GM20431 (cell line): ENCODE results near the gene KRT75.

ENCODE experiments used
- in situ Hi-C: fragments of 300-500 bp; cut with MseI, MboI; formaldehyde crosslinking; loops from one replicate; pipeline ENCODE4 v1.15.0; 2020; ENCODE audit warnings: low sequenced_read_pairs; ENCODE audit not compliant: unreplicated experiment

The KRT75 gene

GRCh38 chr12:52441320-52441911 is 7.2 kb upstream of the KRT75 start:
- in situ Hi-C loops: no loop called here

DNA sequence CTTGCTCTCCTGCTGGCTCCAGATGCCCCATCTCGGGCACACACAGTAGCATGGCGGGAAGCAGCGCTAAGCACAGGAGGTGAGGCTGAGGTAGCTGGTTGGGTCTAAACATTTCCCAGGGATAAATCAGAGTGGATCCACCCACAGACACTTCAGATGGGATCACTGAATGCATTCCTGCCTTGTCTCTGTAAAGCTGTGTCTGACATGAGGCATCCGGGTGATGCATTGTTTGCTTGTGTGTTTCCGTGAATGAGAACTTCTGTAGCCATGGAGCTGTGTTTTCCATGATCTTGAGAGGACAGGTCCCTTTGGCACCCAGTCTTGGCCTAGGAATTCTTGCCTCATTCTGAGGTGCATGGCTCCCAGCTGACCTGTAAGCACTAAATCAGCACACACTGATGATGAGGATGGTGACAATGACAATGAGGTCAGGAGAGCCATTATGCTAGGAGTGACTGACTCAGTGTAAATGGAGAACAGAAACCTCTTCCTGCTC is 6.7 kb upstream of the KRT75 start:
- in situ Hi-C loops: no loop called here

DNA sequence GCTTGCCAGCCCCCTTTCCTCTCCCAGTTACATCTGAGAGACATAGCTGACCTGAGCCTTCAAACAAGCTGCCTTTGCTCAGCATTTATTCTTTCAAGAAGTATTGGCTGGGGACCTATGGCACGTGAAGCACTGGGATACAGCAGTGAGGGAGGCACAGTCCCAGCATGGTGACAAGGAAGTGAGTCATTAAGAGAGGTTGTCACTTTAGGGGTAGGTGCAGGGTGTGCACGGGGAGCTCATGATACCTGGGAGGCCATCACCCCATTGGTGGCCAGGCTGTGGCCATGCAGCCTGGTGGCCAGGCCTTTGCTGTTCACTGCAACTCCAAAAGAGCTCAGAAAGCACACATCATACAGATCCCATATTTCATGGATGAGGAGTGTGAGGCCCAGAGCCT is 5.7 kb upstream of the KRT75 start:
- in situ Hi-C loops: no loop called here

- in situ Hi-C loops: no loop called here
These were observed 5.2 kb upstream of the KRT75 start for GRCh38 chr12:52439420-52439819.

GRCh38 chr12:52438305-52439301 is 4.4 kb upstream of the KRT75 start:
- in situ Hi-C loops: no loop called here

GRCh38 chr12:52437508-52437907 is 3.3 kb upstream of the KRT75 start:
- in situ Hi-C loops: no loop called here

- in situ Hi-C loops: no loop called here
These were observed 2.8 kb upstream of the KRT75 start for GRCh38 chr12:52436828-52437474.

- in situ Hi-C loops: no loop called here
These were observed 2.0 kb upstream of the KRT75 start for GRCh38 chr12:52436000-52436827.

GRCh38 chr12:52435659-52435999 is 1.5 kb upstream of the KRT75 start:
- in situ Hi-C loops: no loop called here

- in situ Hi-C loops: no loop called here
These were observed 774 bp upstream of the KRT75 start for GRCh38 chr12:52434760-52435530.

- in situ Hi-C loops: no loop called here
These were observed 580 bp downstream of the KRT75 start for GRCh38 chr12:52433501-52434080.

GRCh38 chr12:52432559-52433207 is 1.5 kb downstream of the KRT75 start:
- in situ Hi-C loops: no loop called here

DNA sequence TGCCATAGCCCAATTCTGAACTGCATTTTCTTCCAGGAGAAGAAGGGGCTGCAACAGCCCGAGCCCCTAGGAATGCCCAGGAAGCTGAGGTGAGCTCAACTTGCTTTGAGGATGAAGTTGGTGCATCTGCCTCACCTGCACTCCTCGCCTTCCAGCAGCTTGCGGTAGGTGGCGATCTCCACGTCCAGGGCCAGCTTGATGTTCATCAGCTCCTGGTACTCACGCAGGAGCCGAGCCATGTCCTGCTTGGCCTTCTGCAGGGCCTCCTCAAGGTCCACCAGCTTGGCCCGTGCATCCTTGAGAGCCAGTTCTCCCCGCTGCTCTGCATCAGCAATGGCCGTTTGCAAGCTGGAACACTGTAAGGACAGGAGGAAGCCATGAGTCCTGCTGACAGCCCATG is 6.0 kb downstream of the KRT75 start:
- in situ Hi-C loops: no loop called here

DNA sequence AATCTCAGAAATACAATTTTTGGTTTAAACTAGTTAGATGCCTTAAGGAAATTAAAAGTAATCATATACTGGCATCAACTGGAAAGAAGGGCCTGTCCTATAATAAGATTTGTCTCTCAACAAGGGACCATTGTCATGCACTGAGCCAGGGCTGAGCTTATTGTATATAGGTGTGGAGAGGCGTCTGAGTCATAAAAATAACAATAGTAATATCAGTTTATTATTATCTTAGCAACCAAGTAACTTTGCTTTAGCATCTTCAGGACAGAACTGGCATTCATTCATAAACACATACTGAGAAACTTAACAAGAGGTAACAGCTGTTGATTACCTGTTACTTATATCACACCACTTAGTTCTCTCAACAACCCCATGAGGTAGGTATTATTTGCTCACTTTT is 7.1 kb downstream of the KRT75 start:
- in situ Hi-C loops: no loop called here

DNA sequence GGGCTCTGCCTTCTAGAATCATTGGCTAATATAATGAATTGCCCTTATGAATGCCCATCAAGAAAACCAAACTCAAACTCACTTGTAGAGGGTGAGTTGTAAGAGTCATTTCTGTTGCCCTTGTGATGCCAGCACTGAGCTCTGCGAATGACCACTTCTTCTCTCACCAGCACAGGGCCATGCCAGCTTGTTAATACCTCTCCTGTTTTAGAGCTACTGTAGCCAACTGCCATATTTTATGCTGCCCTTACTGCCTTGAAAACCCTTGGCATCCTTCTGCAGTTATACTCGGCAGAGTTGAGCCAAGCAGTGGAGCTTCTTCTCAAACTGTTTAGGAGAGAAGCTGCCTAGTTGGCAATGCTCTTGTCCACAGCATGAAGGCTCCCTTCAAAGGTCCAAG is 8.1 kb downstream of the KRT75 start:
- in situ Hi-C loops: no loop called here

- in situ Hi-C loops: no loop called here
These were observed 8.7 kb downstream of the KRT75 start for GRCh38 chr12:52425466-52425865.

DNA sequence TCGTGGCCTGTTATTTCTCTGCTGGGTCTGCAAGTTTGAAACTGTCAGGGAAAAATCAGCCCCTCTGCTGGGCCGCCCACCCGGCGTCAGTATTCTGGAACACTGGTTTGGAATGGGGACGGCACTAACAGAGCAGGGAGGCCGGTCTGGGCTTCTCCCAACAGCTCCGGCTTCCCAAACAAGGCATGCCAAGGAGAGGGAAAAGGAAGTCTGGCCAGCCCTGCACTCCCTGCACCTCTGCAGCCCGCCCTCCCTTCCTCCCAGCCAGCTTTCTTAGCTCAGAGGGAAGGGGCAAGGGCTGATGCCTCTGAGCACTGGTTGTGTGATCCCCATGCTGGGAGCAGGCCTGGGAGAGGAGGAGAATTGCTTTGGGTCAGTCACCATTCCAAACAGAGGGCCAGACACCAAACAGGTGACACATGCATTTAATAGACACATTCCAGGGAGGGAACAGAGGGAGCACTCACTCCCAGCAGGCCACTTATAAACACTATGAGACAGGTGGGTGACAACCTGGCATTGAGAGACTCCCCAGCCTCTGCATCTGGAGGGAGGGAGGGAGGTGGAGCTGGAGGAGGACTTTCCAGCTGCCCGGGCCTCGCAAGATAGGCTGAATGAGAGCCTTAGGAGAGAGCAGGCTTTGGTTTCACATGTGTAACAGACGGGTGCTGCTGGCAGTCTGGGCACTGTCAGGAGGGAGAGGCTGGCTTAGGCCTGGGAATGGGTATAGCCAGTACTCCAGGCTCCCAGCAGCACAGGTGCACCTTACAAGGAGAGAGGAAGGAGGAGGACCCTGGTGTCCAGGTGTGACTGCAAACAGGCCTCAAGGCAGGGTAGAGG is 10.3 kb downstream of the KRT75 start:
- in situ Hi-C loops: no loop called here

DNA sequence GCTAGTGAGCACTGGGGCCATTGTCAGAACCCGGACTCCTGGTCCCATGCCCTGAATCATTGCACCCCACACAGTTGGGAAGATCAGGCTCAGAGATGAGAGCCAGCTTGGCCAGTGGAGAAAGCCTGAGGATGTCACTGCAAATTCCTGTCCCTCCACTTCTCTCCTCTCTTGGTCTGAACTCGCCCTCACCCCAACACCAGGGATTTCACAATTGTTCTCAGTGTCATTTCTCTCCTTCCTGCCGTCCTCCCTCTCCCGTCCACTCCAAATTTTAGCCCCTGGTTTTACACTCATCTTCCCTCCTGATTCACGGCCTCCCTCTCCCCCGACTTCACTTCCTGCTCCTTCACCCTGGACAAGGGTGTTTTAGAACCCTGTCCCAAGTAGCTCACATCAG is 11.1 kb downstream of the KRT75 start:
- in situ Hi-C loops: no loop called here
